GM12873 (cell line): ENCODE results near the gene TMTC4.

ENCODE experiments used
- TF ChIP-seq, protein P1 (sequence below): IDR thresholded peaks from 2 replicates; pipeline ENCODE4 v1.5.1; 2012; ENCODE audit warnings: low read depth, mild to moderate bottlenecking, moderate library complexity, low read length, control low read depth; ENCODE audit not compliant: insufficient read depth; ENCODE audit errors: missing control alignments

The TMTC4 gene

DNA sequence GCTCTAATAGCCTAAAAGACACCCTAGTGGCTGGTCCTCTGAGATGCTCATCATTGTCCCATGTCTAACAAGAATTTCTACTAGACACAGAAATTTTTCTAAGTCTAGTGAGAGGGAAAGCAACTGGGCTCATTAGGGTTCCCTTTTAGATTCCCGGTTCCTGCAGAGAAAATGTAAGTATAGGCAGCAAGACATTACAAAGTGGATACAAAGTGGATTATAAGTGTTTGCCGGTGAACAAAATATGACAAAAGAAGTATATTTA lies 20.8 kb upstream of the TMTC4 start:
- TF ChIP-seq, protein P1, sequence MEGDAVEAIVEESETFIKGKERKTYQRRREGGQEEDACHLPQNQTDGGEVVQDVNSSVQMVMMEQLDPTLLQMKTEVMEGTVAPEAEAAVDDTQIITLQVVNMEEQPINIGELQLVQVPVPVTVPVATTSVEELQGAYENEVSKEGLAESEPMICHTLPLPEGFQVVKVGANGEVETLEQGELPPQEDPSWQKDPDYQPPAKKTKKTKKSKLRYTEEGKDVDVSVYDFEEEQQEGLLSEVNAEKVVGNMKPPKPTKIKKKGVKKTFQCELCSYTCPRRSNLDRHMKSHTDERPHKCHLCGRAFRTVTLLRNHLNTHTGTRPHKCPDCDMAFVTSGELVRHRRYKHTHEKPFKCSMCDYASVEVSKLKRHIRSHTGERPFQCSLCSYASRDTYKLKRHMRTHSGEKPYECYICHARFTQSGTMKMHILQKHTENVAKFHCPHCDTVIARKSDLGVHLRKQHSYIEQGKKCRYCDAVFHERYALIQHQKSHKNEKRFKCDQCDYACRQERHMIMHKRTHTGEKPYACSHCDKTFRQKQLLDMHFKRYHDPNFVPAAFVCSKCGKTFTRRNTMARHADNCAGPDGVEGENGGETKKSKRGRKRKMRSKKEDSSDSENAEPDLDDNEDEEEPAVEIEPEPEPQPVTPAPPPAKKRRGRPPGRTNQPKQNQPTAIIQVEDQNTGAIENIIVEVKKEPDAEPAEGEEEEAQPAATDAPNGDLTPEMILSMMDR: no peak

DNA sequence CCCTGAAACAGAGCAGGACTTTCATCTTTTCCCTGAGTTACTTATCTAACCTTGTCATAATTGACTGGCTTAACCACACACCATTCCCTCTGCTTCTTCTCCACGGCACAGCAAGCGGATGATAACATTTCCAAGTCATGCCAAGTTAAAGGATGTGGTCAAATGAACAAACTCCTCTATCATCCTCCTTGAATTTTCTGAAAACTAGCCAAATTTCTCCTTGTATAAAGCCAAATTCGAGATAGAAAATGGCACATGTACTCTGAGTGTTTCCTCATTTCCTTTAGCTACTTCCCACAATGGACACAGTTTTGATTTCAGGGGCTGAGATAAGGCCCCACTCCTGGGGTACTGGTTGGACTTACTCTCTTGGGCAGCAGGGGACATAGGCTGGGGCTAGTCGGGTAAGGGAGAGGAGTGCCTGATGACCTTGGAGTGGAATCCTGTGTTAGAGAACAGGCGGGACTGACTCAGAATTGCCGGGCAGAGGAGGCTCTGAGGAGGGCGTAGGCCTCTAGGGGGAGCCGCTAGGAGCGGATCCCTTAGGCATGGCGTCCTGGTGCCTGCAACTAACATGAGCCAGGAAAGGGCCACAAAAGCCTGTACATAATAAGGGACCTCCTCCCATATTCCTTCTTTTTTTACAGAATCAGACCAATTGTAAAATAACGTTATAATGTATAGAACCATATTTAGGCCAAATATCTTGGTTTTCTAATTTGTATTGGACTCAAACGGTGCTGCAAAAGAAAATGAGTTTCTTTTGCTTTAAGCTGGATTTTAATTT lies 20.3 kb upstream of the TMTC4 start:
- TF ChIP-seq, protein P1: peak; percentile 51

DNA sequence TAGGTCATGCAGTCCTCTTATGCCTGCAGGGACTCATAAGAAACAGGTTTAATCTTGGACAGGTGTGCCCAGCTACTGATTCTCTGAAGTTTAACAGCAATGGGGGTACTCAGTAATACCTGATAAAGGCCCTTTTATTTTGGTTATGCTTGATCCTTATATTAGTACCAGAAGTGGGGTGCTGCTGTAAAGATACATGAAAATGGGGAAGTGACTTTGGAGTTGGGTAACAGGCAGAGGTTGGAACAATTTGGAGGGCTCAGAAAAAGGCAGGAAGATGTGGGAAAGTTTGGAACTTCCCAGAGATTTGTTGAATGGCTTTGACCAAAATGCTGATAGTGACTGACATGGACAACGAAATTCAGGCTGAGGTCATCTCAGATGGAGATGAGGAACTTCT lies 14.6 kb upstream of the TMTC4 start:
- TF ChIP-seq, protein P1: no peak

DNA sequence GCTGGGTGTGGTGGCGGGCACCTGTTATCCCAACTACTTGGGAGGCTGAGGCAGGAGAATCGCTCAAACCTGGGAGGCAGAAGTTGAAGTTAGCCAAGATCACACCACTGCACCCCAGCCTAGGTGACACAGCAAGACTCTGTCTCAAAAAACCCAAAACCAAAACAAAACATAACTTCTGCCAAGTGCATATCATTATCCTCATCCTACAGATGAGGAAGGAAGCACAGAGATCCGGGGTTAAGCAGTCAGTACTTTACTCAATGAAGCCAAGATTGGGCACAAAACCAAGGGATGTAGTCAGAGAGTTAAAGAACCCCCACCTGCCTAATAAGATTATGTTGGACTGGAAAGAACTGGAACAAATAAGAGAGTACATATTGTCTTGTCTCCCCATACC lies 5.5 kb upstream of the TMTC4 start:
- TF ChIP-seq, protein P1: no peak

DNA sequence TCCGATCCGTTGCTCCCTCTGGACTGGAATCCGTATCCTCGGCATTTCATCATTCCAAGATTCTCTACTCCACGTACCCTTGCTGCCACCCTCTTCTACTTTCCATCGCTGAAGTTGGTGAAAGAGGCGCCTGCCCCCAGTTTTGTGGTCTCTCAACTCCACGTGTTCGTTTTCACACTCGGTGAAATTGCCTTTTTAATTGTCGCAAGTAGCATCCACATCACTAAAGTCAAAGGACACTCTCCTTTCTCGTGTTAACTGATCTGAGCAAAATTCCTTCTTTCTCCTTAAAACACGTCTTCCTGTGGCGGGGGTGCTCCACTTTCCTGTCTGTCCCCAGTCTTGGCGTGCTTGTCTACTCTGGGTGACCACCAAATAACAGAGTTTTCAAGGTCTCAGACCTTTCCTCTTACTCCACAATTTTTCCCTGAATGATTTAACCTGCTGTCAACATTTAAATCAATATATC lies 1.1 kb upstream of the TMTC4 start:
- TF ChIP-seq, protein P1: no peak

DNA sequence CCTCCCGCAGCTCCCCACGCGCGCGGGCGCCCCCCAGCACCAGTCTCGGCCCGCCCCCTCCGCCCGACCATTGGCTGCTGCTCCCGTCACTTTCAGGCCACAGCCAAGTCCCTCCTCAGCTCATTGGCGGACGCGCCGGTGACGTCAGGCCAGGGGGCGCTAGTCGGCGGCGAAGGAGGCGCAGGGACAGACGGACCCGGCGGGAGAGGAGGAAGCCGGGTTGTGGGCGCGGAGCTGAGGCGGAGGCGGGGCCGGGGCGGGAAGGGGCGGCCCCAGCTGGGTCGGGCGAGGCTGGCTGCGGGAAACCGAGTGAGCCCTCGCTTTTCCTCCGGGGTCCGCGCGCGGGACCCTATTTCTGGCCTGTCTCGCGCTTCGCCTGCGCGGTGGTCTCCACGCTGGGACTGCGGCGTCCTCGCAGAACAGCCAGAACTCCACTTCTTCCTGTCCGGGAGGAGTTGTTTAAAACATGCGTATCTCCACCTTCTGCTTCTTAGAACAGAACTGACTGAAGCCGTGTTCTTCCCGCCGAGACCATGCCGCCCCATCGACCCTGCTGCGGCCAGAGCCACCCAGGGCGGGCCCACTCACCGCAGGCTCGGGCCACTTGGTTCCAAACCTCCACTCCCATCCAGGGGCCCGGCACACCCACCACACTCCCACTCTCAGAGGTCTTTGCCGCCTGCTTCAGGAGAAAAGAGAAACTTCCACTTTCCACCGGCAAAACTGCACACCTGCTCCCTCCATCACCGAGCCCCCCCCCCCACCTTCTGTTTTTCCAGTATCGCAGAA lies 471 bp upstream of the TMTC4 start:
- TF ChIP-seq, protein P1: peak; percentile 39

DNA sequence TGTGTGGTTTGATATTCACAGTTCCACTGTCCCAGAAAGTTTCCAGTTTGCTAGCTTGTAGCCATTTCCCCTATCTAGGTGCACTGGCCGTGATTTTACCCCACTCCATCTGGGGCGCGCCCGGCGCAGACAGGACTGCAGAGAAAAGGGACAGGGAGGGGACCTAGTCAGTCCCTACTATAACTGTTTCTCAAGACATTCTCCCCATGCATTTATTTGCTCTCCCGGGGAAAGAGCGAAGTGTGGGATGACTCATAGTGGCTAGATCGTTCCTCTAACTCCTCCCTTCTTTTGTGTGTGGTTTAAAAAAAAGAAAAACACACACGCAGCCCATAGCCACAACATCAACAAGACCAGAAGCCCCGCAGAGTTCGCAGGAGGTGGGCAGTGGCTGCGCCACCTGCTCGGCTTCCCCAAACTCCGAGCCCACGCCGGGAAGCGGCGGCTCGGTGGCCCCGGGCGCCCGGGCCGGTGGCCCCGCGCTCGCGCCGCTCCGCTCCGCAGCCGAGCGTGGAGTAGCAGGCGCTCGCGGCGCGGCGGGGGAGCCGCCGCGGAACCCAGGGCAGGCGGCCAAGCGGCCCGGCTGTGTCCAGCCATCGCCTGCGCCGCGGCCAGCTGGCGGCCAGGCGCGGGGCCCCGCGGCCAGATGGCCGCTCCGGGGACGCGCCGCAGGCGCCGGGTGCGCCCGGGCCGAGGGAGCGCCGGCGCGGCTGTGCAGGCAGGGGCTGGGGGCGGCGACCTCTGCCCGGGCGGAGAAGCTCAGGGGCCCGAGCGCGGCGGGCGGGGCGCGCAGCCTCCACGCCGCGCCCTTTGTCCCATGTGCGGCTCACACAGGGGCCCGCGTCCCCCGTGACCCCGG lies 653 bp downstream of the TMTC4 start:
- TF ChIP-seq, protein P1: no peak
